NCI-H128 (cell line): ENCODE measurements around the gene ZNF296.

Experiments used
- DNase-seq: peaks from one replicate; lab custom pipeline; 2025; ENCODE audit not compliant: unreplicated experiment; lab: John Stamatoyannopoulos, UW

Gene ZNF296

DNA sequence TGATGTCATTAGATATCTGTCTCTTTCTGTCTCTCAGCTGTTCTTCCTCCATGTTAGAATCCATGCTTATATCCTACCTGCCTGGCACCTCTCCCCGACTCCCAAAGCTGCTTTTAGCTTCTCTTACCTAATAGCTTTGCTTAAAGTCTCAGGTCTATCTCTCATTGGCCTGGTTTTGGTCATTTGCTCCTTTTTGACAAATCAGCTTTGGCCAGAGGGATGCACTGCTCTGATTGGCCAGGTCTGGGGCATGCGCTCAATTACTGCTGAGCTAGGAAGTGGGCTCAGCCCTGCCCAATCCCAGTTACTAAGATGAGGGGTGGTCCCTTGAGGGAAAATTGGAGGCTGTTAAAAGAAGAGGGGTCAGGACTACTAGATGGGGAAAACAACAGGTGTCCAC lies 48.9 kb downstream of the ZNF296 start:
- DNase-seq, result no peak

DNA sequence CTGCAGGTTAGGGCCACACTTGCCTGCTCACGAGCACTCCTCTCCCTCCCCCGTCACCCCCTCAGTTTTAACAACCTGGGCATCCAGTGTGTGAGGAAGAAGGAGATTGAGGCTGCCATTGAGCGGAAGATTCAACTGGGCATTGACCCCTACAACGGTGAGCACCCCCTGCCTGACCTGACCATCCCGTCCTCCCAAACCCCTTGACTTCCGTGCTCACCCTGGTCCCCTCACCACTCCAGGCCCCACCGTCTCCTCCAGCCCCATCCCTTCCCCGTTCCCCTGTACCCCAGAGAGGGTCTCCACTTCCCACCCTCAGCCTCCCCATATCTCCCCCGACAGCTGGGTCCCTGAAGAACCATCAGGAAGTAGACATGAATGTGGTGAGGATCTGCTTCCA lies 51.0 kb downstream of the ZNF296 start:
- no peak for DNase-seq

DNA sequence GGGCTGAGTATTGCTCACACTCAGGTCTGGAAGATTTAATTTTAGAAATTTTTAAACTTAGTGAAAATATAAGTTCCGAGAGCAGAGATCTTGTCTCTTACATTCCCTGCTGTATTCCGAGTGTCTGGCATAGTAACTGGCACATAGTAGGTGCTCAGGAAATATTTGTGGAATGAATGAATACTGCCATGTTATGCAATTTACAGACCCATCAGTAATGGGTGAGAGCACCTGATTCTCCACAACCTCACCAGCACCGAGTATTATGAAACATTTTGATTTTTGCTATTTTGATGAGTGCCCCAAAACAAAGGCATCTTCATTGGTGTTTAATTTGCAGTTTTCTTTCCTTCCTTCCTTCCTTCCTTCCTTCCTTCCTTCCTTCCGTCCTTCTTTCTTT lies 53.2 kb downstream of the ZNF296 start:
- DNase-seq, result no peak

DNA sequence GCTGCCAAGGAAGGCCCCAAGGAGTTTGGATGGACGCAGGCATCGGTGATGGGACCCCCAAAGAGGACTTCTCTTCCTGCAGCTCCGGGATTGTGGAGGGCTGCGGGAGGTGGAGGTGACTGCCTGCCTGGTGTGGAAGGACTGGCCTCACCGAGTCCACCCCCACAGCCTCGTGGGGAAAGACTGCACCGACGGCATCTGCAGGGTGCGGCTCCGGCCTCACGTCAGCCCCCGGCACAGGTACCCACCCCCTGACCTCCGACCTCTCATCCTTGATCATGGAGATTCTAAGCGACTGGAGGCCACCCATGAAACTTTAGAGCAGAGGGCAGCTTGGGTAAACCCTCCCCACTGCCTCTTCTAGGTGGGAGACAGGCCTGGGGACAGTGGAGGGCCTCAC lies 54.3 kb downstream of the ZNF296 start:
- DNase-seq, result no peak
